ENCODE measurements around the gene TEKT4.

DNA sequence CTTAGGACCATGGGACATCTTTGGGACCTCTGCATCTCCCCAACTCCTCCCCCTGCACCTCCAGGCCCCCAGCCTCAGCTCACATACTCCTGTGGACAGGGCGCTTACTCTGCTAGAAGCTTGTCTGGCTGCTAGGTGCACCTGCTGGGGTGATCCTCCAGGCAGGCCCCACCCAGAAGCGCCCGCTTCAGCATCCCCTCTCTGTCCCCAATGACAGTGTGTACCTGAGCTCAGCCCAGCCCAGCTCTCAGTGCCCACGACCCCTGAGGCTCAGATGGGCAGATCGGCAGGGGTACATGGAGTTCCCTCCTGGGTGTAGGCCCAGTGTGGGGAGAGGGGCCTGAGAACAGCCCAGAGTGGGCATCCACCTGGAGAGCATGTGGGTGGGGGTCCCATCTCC is 5.9 kb downstream of the TEKT4 start:
- TF ChIP-seq, protein P1, sequence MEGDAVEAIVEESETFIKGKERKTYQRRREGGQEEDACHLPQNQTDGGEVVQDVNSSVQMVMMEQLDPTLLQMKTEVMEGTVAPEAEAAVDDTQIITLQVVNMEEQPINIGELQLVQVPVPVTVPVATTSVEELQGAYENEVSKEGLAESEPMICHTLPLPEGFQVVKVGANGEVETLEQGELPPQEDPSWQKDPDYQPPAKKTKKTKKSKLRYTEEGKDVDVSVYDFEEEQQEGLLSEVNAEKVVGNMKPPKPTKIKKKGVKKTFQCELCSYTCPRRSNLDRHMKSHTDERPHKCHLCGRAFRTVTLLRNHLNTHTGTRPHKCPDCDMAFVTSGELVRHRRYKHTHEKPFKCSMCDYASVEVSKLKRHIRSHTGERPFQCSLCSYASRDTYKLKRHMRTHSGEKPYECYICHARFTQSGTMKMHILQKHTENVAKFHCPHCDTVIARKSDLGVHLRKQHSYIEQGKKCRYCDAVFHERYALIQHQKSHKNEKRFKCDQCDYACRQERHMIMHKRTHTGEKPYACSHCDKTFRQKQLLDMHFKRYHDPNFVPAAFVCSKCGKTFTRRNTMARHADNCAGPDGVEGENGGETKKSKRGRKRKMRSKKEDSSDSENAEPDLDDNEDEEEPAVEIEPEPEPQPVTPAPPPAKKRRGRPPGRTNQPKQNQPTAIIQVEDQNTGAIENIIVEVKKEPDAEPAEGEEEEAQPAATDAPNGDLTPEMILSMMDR (conservative IDR thresholded peaks at IDR 0.05 in 1 of 2, IDR thresholded peaks at IDR 0.05 in 1 of 2; ENCODE audit: extremely low read depth in 1 of 2, insufficient read depth in 1 of 2, low read depth in 1 of 2, low read length in 2 of 2), result no peak
- TF ChIP-seq EZH2 (IDR thresholded peaks at IDR 0.05; ENCODE audit: borderline replicate concordance, low read length), result no peak

Data from mammary epithelial cell (primary cell).